HG03460 (cell line): ENCODE data around the gene SRBD1.

Source experiments
- ATAC-seq: cut with Tn5 transposase; IDR thresholded peaks from one replicate; pipeline ENCODE4 v1.9.1; 2021; ENCODE audit not compliant: unreplicated experiment

SRBD1 gene

GRCh38 chr2:45554073-45554741, 56.9 kb downstream of the SRBD1 start:
- ATAC-seq, result no peak

GRCh38 chr2:45551862-45552261, 59.2 kb downstream of the SRBD1 start:
- ATAC-seq, result no peak

GRCh38 chr2:45545943-45546342, 65.1 kb downstream of the SRBD1 start:
- no peak for ATAC-seq

- no peak for ATAC-seq
Observed at GRCh38 chr2:45543257-45543656, 67.8 kb downstream of the SRBD1 start.

- ATAC-seq, result no peak
Observed at GRCh38 chr2:45542013-45542412, 69.1 kb downstream of the SRBD1 start.

- no peak for ATAC-seq
Observed at GRCh38 chr2:45541450-45541849, 69.6 kb downstream of the SRBD1 start.

- no peak for ATAC-seq
Observed at GRCh38 chr2:45540942-45541341, 70.1 kb downstream of the SRBD1 start.

- ATAC-seq, result no peak
Observed at GRCh38 chr2:45533771-45534170, 77.3 kb downstream of the SRBD1 start.

GRCh38 chr2:45532181-45532580, 78.9 kb downstream of the SRBD1 start:
- no peak for ATAC-seq

- no peak for ATAC-seq
Observed at GRCh38 chr2:45524016-45524415, 87.1 kb downstream of the SRBD1 start.

GRCh38 chr2:45518546-45518945, 92.5 kb downstream of the SRBD1 start:
- ATAC-seq, result no peak

- no peak for ATAC-seq
Observed at GRCh38 chr2:45510701-45511420, 100.2 kb downstream of the SRBD1 start.

- no peak for ATAC-seq
Observed at GRCh38 chr2:45506756-45507155, 104.3 kb downstream of the SRBD1 start.

- no peak for ATAC-seq
Observed at GRCh38 chr2:45505138-45505537, 105.9 kb downstream of the SRBD1 start.

GRCh38 chr2:45498661-45499550, 112.2 kb downstream of the SRBD1 start:
- ATAC-seq, result no peak

- ATAC-seq, result no peak
Observed at GRCh38 chr2:45497355-45497754, 113.7 kb downstream of the SRBD1 start.

GRCh38 chr2:45496869-45497268, 114.2 kb downstream of the SRBD1 start:
- ATAC-seq, result no peak

GRCh38 chr2:45494978-45495293, 116.1 kb downstream of the SRBD1 start:
- ATAC-seq, result no peak

GRCh38 chr2:45494275-45494977, 116.6 kb downstream of the SRBD1 start:
- ATAC-seq, result no peak

- no peak for ATAC-seq
Observed at GRCh38 chr2:45484965-45485364, 126.1 kb downstream of the SRBD1 start.

- no peak for ATAC-seq
Observed at GRCh38 chr2:45483997-45484396, 127.1 kb downstream of the SRBD1 start.
